Prostate gland (tissue), 2 donors: ENCODE measurements around the gene NFATC3. TPM values are rescaled to one million over a fixed set of nuclear protein-coding genes. Genes with fewer than 3 reads are reported as not detected.

Source experiments
- DNase-seq: peaks from one replicate; pipeline ENCODE4 v3.0.0-alpha.2; 2019; ENCODE audit warnings: low spot score
- H3K27ac ChIP-seq, 2 donors: fragments of 200-600 bp; sonication (generic); 2 replicates each; pipeline ENCODE4 v1.5.1; 2017 to 2019
- H3K27me3 ChIP-seq: fragments of 200-600 bp; sonication (generic); replicated peaks from 2 replicates; pipeline ENCODE4 v1.5.1; 2019; ENCODE audit not compliant: insufficient read depth
- H3K36me3 ChIP-seq, 2 donors: fragments of 200-600 bp; sonication (generic); 1 replicate in 1 of 2; 2 replicates in 1 of 2; pipeline versions ENCODE4 v1.5.1 to v1.8.1; 2017 to 2019
- H3K4me1 ChIP-seq: fragments of 200-600 bp; sonication (generic); replicated peaks from 2 replicates; pipeline ENCODE4 v1.5.1; 2019
- H3K4me3 ChIP-seq, 2 donors: fragments of 200-600 bp; sonication (generic); 2 replicates each; pipeline ENCODE4 v1.5.1; 2017 to 2019
- H3K9me3 ChIP-seq: fragments of 200-600 bp; sonication (generic); 2 replicates; pipeline ENCODE4 v1.5.1; 2017
- CTCF ChIP-seq, 4 experiments: fragments of 200-600 bp in 2 of 4; fragments of 450-650 bp in 2 of 4; sonication (generic) in 2 of 4; IDR thresholded peaks; 1 replicate in 3 of 4; 2 replicates in 1 of 4; pipeline ENCODE4 v1.5.1; 2016 to 2019; ENCODE audit warnings: antibody characterized with exemption in 4 of 4, mild to moderate bottlenecking in 2 of 4, moderate library complexity in 2 of 4
- POLR2A ChIP-seq: fragments of 450-650 bp; IDR thresholded peaks from one replicate; pipeline ENCODE4 v1.6.1; 2016; ENCODE audit warnings: antibody characterized with exemption, mild to moderate bottlenecking
- POLR2AphosphoS5 ChIP-seq: sonication (generic); formaldehyde crosslinking; IDR thresholded peaks from one replicate; pipeline ENCODE4 v1.6.1; 2017; ENCODE audit warnings: antibody characterized with exemption
- WGBS: methylation state at CpG from one replicate; pipeline ENCODE4 v1.1.5; 2018; 5-methylcytosine and 5-hydroxymethylcytosine counted together
- intact Hi-C: fragments of 100-400 bp; cut with DNase I; formaldehyde crosslinking; loops from one replicate; pipeline ENCODE4 v1.14.2; 2022
- total RNA-seq, 2 donors: library from RNA; depleted of rRNA; stranded (reverse); fragments of >200 nt; gene quantifications; one replicate each; pipeline ENCODE4 v1.1.0, GENCODE V29; 2016

NFATC3 gene
- total RNA-seq, 2 donors from 2014 or later, result 36.6 to 84.1 TPM

GRCh38 chr16:68227850-68228553 lies 142.8 kb downstream of the NFATC3 start:
- no peak overlapping the region for H3K4me3 ChIP-seq
- H3K27ac ChIP-seq, result peak overlapping the region; percentile 67 to 74
- no peak for DNase-seq
- no peaks in the 10 kb centered on the region for H3K9me3 ChIP-seq
- peak in 1 of 4 experiments; percentile 22 for TF ChIP-seq CTCF (IDR thresholded peaks at IDR 0.05)
- TF ChIP-seq POLR2A, result no peak
- no peak for TF ChIP-seq POLR2AphosphoS5
- peaks cover 4 to 16% of the 10 kb centered on the region in 2 donors for H3K36me3 ChIP-seq
- WGBS, result 51% methylated on average over 2 of the region's 2 CpGs
- H3K4me1 ChIP-seq, result peaks cover 29% of the 10 kb centered on the region
- H3K27me3 ChIP-seq, result no peaks in the 10 kb centered on the region
- intact Hi-C loops, result loop anchor here (2.0 to 5.0 kb wide), 2 partner anchors 143 to 236 kb away; partner anchors contain the start of gene NFATC3

- no peak overlapping the region for H3K4me3 ChIP-seq
- TF ChIP-seq CTCF (IDR thresholded peaks at IDR 0.05) (no peak), POLR2AphosphoS5 (no peak), POLR2A (no peak)
- peaks cover 4 to 16% of the 10 kb centered on the region in 2 donors for H3K36me3 ChIP-seq
- DNase-seq, result no peak
- WGBS, result 69% methylated on average over 3 of the region's 3 CpGs
- intact Hi-C loops, result loop anchor here (2.0 to 5.0 kb wide), 2 partner anchors 144 to 236 kb away; partner anchors contain the start of gene NFATC3
- peaks cover 34% of the 10 kb centered on the region for H3K4me1 ChIP-seq
- no peaks in the 10 kb centered on the region for H3K27me3 ChIP-seq
- H3K9me3 ChIP-seq, result no peaks in the 10 kb centered on the region
- H3K27ac ChIP-seq, result peak overlapping the region; percentile 67 to 74
Observed at GRCh38 chr16:68228652-68229051, 143.5 kb downstream of the NFATC3 start.

GRCh38 chr16:68229431-68230175 lies 144.4 kb downstream of the NFATC3 start:
- Histone ChIP-seq H3K36me3 (peaks cover 4 to 16% of the 10 kb centered on the region in 2 donors), H3K4me1 (peaks cover 39% of the 10 kb centered on the region), H3K27me3 (no peaks in the 10 kb centered on the region), H3K4me3 (no peak overlapping the region), H3K27ac (peak overlapping the region; percentile 67 to 74), H3K9me3 (no peaks in the 10 kb centered on the region)
- WGBS, result 52% methylated on average over 4 of the region's 4 CpGs
- intact Hi-C loops, result loop anchor here (2.0 to 5.0 kb wide), 2 partner anchors 145 to 237 kb away; partner anchors contain the start of gene NFATC3
- peak; percentile 48 for DNase-seq
- TF ChIP-seq CTCF (IDR thresholded peaks at IDR 0.05) (peak; percentile 64 to 94 (median 88)), POLR2AphosphoS5 (peak; percentile 65), POLR2A (no peak)

- H3K4me3 ChIP-seq, result no peak overlapping the region
- intact Hi-C loops, result no loop called here
- no peak for DNase-seq
- H3K36me3 ChIP-seq, result peaks cover 4 to 16% of the 10 kb centered on the region in 2 donors
- no peaks in the 10 kb centered on the region for H3K27me3 ChIP-seq
- peaks cover 39% of the 10 kb centered on the region for H3K4me1 ChIP-seq
- TF ChIP-seq CTCF (IDR thresholded peaks at IDR 0.05) (no peak), POLR2A (no peak), POLR2AphosphoS5 (no peak)
- H3K27ac ChIP-seq, result peak overlapping the region; percentile 67 to 74
- no peaks in the 10 kb centered on the region for H3K9me3 ChIP-seq
- 84% methylated on average over 9 of the region's 9 CpGs for WGBS
Observed at GRCh38 chr16:68230176-68230571, 145.0 kb downstream of the NFATC3 start.
